ENCODE results near the gene QRFP. TPM values are rescaled to one million over a fixed set of nuclear protein-coding genes. Genes with fewer than 3 reads are reported as not detected.

The QRFP gene
- total and polyA plus RNA-seq, 4 donors: 0.05 TPM; not detected in 3

DNA sequence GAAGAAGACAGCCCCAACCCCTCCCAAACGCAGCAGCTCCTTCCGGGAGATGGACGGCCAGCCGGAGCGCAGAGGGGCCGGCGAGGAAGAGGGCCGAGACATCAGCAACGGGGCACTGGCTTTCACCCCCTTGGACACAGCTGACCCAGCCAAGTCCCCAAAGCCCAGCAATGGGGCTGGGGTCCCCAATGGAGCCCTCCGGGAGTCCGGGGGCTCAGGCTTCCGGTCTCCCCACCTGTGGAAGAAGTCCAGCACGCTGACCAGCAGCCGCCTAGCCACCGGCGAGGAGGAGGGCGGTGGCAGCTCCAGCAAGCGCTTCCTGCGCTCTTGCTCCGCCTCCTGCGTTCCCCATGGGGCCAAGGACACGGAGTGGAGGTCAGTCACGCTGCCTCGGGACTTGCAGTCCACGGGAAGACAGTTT lies 12.5 kb downstream of the QRFP start:
- H3K27me3 ChIP-seq (ENCODE audit: control insufficient read depth in 4 of 4, insufficient read depth in 4 of 4, low read length in 3 of 4): no peaks in the 10 kb centered on the region
- H3K4me1 ChIP-seq (ENCODE audit: control insufficient read depth in 4 of 4, insufficient read depth in 4 of 4, low read length in 3 of 4): no peaks in the 10 kb centered on the region
- TF ChIP-seq SP1 (IDR thresholded peaks at IDR 0.05) (no peak), YY1 (IDR thresholded peaks at IDR 0.05) (no peak), HNF4A (conservative IDR thresholded peaks at IDR 0.05) (no peak), FOXA2 (IDR thresholded peaks at IDR 0.05) (no peak), FOXA1 (IDR thresholded peaks at IDR 0.05) (no peak), RAD21 (IDR thresholded peaks at IDR 0.05) (no peak), TAF1 (conservative IDR thresholded peaks at IDR 0.05) (no peak), JUND (IDR thresholded peaks at IDR 0.05) (no peak), RXRA (IDR thresholded peaks at IDR 0.05) (no peak), EGR1 (IDR thresholded peaks at IDR 0.05; ENCODE audit: low read depth in 2 of 2) (no peak), GABPA (IDR thresholded peaks at IDR 0.05 in 1 of 2, conservative IDR thresholded peaks at IDR 0.05 in 1 of 2) (no peak)
- TF ChIP-seq, protein P1, sequence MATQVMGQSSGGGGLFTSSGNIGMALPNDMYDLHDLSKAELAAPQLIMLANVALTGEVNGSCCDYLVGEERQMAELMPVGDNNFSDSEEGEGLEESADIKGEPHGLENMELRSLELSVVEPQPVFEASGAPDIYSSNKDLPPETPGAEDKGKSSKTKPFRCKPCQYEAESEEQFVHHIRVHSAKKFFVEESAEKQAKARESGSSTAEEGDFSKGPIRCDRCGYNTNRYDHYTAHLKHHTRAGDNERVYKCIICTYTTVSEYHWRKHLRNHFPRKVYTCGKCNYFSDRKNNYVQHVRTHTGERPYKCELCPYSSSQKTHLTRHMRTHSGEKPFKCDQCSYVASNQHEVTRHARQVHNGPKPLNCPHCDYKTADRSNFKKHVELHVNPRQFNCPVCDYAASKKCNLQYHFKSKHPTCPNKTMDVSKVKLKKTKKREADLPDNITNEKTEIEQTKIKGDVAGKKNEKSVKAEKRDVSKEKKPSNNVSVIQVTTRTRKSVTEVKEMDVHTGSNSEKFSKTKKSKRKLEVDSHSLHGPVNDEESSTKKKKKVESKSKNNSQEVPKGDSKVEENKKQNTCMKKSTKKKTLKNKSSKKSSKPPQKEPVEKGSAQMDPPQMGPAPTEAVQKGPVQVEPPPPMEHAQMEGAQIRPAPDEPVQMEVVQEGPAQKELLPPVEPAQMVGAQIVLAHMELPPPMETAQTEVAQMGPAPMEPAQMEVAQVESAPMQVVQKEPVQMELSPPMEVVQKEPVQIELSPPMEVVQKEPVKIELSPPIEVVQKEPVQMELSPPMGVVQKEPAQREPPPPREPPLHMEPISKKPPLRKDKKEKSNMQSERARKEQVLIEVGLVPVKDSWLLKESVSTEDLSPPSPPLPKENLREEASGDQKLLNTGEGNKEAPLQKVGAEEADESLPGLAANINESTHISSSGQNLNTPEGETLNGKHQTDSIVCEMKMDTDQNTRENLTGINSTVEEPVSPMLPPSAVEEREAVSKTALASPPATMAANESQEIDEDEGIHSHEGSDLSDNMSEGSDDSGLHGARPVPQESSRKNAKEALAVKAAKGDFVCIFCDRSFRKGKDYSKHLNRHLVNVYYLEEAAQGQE (IDR thresholded peaks at IDR 0.05): no peak
- TF ChIP-seq, protein P2, sequence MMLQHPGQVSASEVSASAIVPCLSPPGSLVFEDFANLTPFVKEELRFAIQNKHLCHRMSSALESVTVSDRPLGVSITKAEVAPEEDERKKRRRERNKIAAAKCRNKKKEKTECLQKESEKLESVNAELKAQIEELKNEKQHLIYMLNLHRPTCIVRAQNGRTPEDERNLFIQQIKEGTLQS (IDR thresholded peaks at IDR 0.05): no peak
- TF ChIP-seq, protein P3, sequence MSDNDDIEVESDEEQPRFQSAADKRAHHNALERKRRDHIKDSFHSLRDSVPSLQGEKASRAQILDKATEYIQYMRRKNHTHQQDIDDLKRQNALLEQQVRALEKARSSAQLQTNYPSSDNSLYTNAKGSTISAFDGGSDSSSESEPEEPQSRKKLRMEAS (IDR thresholded peaks at IDR 0.05): no peak
- TF ChIP-seq, protein P4, sequence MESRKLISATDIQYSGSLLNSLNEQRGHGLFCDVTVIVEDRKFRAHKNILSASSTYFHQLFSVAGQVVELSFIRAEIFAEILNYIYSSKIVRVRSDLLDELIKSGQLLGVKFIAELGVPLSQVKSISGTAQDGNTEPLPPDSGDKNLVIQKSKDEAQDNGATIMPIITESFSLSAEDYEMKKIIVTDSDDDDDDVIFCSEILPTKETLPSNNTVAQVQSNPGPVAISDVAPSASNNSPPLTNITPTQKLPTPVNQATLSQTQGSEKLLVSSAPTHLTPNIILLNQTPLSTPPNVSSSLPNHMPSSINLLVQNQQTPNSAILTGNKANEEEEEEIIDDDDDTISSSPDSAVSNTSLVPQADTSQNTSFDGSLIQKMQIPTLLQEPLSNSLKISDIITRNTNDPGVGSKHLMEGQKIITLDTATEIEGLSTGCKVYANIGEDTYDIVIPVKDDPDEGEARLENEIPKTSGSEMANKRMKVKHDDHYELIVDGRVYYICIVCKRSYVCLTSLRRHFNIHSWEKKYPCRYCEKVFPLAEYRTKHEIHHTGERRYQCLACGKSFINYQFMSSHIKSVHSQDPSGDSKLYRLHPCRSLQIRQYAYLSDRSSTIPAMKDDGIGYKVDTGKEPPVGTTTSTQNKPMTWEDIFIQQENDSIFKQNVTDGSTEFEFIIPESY (IDR thresholded peaks at IDR 0.05): no peak
- TF ChIP-seq, protein P5, sequence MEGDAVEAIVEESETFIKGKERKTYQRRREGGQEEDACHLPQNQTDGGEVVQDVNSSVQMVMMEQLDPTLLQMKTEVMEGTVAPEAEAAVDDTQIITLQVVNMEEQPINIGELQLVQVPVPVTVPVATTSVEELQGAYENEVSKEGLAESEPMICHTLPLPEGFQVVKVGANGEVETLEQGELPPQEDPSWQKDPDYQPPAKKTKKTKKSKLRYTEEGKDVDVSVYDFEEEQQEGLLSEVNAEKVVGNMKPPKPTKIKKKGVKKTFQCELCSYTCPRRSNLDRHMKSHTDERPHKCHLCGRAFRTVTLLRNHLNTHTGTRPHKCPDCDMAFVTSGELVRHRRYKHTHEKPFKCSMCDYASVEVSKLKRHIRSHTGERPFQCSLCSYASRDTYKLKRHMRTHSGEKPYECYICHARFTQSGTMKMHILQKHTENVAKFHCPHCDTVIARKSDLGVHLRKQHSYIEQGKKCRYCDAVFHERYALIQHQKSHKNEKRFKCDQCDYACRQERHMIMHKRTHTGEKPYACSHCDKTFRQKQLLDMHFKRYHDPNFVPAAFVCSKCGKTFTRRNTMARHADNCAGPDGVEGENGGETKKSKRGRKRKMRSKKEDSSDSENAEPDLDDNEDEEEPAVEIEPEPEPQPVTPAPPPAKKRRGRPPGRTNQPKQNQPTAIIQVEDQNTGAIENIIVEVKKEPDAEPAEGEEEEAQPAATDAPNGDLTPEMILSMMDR (IDR thresholded peaks at IDR 0.05; ENCODE audit: low read depth, low read length, missing input control): no peak
- no peak overlapping the region for H3K27ac ChIP-seq (ENCODE audit: low read depth in 1 of 2, low read length in 2 of 2)
- no peak overlapping the region for H3K4me3 ChIP-seq (ENCODE audit: low read depth in 1 of 3, low read length in 3 of 3)
- no peak for DNase-seq (ENCODE audit: low spot score)
- no peaks in the 10 kb centered on the region for H3K9me3 ChIP-seq (ENCODE audit: control insufficient read depth in 4 of 4, low read length in 3 of 4)
- H3K36me3 ChIP-seq (ENCODE audit: control insufficient read depth in 4 of 4, insufficient read depth in 3 of 4, low read depth in 1 of 4, low read length in 3 of 4): peaks cover 24 to 85% (median 37%) of the 10 kb centered on the region in 4 donors
- H3K9ac ChIP-seq (ENCODE audit: low read depth in 1 of 2, low read length in 2 of 2): no peak overlapping the region
- 95% methylated on average over 25 of the region's 25 CpGs for WGBS

DNA sequence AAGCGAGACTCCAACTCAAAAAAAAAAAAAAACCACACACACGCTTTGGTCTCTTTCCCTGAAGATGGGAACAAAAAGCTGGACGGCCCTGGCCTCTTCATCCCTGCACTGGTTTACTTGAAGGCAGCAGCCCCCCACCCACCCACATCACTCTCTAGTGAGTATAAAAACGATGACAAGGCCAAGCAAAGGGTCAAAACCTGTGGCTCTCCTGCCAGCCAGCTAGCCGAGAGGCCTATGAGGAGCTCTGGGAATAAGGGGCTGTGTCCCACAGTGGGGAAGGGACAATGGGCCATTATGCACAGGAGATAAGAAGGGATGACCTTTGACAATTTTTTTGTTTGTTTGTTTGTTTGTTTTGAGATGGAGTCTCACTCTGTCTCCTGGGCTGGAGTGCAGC lies 13.1 kb downstream of the QRFP start:
- Histone ChIP-seq H3K9me3 (ENCODE audit: control insufficient read depth in 4 of 4, low read length in 3 of 4) (no peaks in the 10 kb centered on the region), H3K4me1 (ENCODE audit: control insufficient read depth in 4 of 4, insufficient read depth in 4 of 4, low read length in 3 of 4) (no peaks in the 10 kb centered on the region), H3K4me3 (ENCODE audit: low read depth in 1 of 3, low read length in 3 of 3) (no peak overlapping the region), H3K27me3 (ENCODE audit: control insufficient read depth in 4 of 4, insufficient read depth in 4 of 4, low read length in 3 of 4) (no peaks in the 10 kb centered on the region), H3K27ac (ENCODE audit: low read depth in 1 of 2, low read length in 2 of 2) (no peak overlapping the region), H3K9ac (ENCODE audit: low read depth in 1 of 2, low read length in 2 of 2) (no peak overlapping the region), H3K36me3 (ENCODE audit: control insufficient read depth in 4 of 4, insufficient read depth in 3 of 4, low read depth in 1 of 4, low read length in 3 of 4) (peaks cover 22 to 84% (median 38%) of the 10 kb centered on the region in 4 donors)
- no peak for DNase-seq (ENCODE audit: low spot score)
- 89% methylated on average over 5 of the region's 5 CpGs for WGBS
- TF ChIP-seq, protein P1 (IDR thresholded peaks at IDR 0.05): no peak
- TF ChIP-seq RAD21 (IDR thresholded peaks at IDR 0.05): no peak

Measured in liver (tissue), 9 donors.